ENCODE measurements around the gene PDHX. TPM values are rescaled to one million over a fixed set of nuclear protein-coding genes. Genes with fewer than 3 reads are reported as not detected.

Gene PDHX
- total and polyA plus RNA-seq, 4 donors = 14.9 to 35.2 (median 24.0) TPM

DNA sequence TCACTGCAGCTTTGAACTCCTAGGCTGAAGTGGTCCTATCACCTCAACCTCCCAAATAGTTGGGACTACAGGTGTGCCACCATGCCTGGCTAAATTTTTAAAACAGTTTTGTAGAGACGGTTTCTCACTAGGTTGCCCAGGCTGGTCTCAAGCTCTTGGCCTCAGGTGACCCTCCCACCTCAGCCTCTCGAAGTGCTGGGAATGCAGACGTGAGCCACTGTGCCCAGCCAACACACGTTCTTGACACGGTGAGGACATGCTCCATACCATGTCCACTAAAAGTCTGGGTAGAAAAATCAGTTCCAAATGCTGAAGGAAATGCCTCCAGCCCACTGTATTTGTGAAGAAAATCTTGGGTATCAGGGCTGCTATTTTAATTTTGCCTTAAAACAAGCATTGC lies 46.9 kb downstream of the PDHX start (continued):
- no peak for TF ChIP-seq HNF4A (conservative IDR thresholded peaks at IDR 0.05)
- TF ChIP-seq RXRA (IDR thresholded peaks at IDR 0.05) = no peak
- no peak for TF ChIP-seq NR2F2 (IDR thresholded peaks at IDR 0.05)
- TF ChIP-seq GABPA (IDR thresholded peaks at IDR 0.05 in 1 of 2, conservative IDR thresholded peaks at IDR 0.05 in 1 of 2) = no peak
- TF ChIP-seq SP1 (IDR thresholded peaks at IDR 0.05) = no peak
- no peak for TF ChIP-seq FOXA1 (IDR thresholded peaks at IDR 0.05)
- TF ChIP-seq, protein P1, sequence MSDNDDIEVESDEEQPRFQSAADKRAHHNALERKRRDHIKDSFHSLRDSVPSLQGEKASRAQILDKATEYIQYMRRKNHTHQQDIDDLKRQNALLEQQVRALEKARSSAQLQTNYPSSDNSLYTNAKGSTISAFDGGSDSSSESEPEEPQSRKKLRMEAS (IDR thresholded peaks at IDR 0.05) = no peak
- no peak for TF ChIP-seq HNF4G (IDR thresholded peaks at IDR 0.05)
- no peak for TF ChIP-seq EGR1 (IDR thresholded peaks at IDR 0.05; ENCODE audit: low read depth in 2 of 2)
- TF ChIP-seq TAF1 (conservative IDR thresholded peaks at IDR 0.05) = no peak

DNA sequence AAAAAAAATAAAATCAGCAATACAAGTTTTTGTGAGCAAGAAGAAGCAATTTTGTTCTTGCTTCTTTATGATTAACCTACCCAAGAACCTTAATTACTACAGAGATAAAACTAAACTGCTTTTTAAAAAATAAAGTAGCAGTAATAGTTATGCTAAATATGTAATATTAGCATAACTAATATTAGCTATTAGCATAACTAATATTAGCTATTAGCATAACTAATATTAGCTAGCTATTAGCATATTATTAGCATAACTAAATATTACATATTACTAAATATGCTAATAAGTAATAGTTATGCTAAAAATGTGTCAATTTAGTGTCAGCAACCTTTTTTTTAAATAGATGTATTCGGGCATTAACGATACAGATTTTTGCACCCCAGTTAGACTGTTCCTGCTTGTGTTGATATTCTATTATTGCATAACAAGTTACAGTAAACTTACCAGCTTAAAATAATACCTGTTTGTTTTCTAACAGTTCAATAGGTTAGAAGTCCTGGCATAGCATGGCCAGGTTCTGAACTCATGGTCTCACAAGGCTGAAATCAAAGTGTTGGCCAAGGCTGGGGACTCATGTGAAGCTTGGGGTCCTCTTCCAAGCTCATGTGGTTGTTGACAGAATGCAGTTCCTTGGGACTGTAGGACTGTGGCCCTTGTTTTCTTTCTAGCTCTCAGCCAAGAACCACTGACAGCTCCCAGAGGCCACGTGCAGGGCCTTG lies 48.4 kb downstream of the PDHX start:
- H3K36me3 ChIP-seq (ENCODE audit: control insufficient read depth in 4 of 4, insufficient read depth in 3 of 4, low read depth in 1 of 4, low read length in 3 of 4) = peaks cover 0 to 8% (median under 1%) of the 10 kb centered on the region in 4 donors
- 44% methylated on average over 3 of the region's 3 CpGs for whole genome bisulfite sequencing
- no peak for DNase-seq (ENCODE audit: low spot score)
- H3K4me3 ChIP-seq (ENCODE audit: low read depth in 1 of 3, low read length in 3 of 3) = no peak overlapping the region
- peaks cover 6 to 11% (median 8%) of the 10 kb centered on the region in 4 donors for H3K4me1 ChIP-seq (ENCODE audit: control insufficient read depth in 4 of 4, insufficient read depth in 4 of 4, low read length in 3 of 4)
- no peak overlapping the region for H3K9ac ChIP-seq (ENCODE audit: low read depth in 1 of 2, low read length in 2 of 2)
- TF ChIP-seq HNF4A (conservative IDR thresholded peaks at IDR 0.05) (peak; percentile 44 to 59), RXRA (IDR thresholded peaks at IDR 0.05) (peak; percentile 30 to 51)
- TF ChIP-seq, protein P2, sequence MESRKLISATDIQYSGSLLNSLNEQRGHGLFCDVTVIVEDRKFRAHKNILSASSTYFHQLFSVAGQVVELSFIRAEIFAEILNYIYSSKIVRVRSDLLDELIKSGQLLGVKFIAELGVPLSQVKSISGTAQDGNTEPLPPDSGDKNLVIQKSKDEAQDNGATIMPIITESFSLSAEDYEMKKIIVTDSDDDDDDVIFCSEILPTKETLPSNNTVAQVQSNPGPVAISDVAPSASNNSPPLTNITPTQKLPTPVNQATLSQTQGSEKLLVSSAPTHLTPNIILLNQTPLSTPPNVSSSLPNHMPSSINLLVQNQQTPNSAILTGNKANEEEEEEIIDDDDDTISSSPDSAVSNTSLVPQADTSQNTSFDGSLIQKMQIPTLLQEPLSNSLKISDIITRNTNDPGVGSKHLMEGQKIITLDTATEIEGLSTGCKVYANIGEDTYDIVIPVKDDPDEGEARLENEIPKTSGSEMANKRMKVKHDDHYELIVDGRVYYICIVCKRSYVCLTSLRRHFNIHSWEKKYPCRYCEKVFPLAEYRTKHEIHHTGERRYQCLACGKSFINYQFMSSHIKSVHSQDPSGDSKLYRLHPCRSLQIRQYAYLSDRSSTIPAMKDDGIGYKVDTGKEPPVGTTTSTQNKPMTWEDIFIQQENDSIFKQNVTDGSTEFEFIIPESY (IDR thresholded peaks at IDR 0.05) = no peak
- no peaks in the 10 kb centered on the region for H3K9me3 ChIP-seq (ENCODE audit: control insufficient read depth in 4 of 4, low read length in 3 of 4)
- no peaks in the 10 kb centered on the region for H3K27me3 ChIP-seq (ENCODE audit: control insufficient read depth in 4 of 4, insufficient read depth in 4 of 4, low read length in 3 of 4)
- no peak overlapping the region for H3K27ac ChIP-seq (ENCODE audit: low read depth in 1 of 2, low read length in 2 of 2)

DNA sequence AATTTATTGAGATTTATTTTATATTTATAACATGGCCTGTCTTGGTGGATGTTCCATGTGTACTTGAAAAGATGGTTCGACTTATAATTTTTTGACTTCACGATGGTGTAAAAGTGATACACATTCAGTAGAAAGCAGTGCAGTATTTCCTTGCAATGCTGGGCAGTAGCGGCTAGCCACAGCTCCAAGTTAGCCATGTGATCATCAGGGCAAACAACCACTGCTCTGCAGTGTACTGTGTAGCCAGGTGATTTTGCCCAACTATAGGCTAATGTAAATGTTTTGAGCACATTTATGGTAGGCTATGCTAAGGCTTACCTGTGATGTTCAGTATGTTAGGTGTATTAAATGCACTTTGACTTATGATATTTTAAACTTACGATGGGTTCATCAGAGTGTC lies 52.4 kb downstream of the PDHX start:
- peaks cover 6 to 14% (median 13%) of the 10 kb centered on the region in 4 donors for H3K4me1 ChIP-seq (ENCODE audit: control insufficient read depth in 4 of 4, insufficient read depth in 4 of 4, low read length in 3 of 4)
- H3K27me3 ChIP-seq (ENCODE audit: control insufficient read depth in 4 of 4, insufficient read depth in 4 of 4, low read length in 3 of 4) = no peaks in the 10 kb centered on the region
- no peak overlapping the region for H3K27ac ChIP-seq (ENCODE audit: low read depth in 1 of 2, low read length in 2 of 2)
- no peak overlapping the region for H3K9ac ChIP-seq (ENCODE audit: low read depth in 1 of 2, low read length in 2 of 2)
- no peaks in the 10 kb centered on the region for H3K9me3 ChIP-seq (ENCODE audit: control insufficient read depth in 4 of 4, low read length in 3 of 4)
- DNase-seq (ENCODE audit: low spot score) = no peak
- H3K4me3 ChIP-seq (ENCODE audit: low read depth in 1 of 3, low read length in 3 of 3) = no peak overlapping the region
- peaks cover 0 to 8% (median 1%) of the 10 kb centered on the region in 4 donors for H3K36me3 ChIP-seq (ENCODE audit: control insufficient read depth in 4 of 4, insufficient read depth in 3 of 4, low read depth in 1 of 4, low read length in 3 of 4)
- WGBS = 90% methylated on average over 4 of the region's 4 CpGs
- TF ChIP-seq SP1 (IDR thresholded peaks at IDR 0.05) (no peak), EGR1 (IDR thresholded peaks at IDR 0.05; ENCODE audit: low read depth in 2 of 2) (no peak), TAF1 (conservative IDR thresholded peaks at IDR 0.05) (no peak)
- TF ChIP-seq, protein P2 (IDR thresholded peaks at IDR 0.05) = no peak
